ENCODE measurements around the gene SIL1.

The SIL1 gene

DNA sequence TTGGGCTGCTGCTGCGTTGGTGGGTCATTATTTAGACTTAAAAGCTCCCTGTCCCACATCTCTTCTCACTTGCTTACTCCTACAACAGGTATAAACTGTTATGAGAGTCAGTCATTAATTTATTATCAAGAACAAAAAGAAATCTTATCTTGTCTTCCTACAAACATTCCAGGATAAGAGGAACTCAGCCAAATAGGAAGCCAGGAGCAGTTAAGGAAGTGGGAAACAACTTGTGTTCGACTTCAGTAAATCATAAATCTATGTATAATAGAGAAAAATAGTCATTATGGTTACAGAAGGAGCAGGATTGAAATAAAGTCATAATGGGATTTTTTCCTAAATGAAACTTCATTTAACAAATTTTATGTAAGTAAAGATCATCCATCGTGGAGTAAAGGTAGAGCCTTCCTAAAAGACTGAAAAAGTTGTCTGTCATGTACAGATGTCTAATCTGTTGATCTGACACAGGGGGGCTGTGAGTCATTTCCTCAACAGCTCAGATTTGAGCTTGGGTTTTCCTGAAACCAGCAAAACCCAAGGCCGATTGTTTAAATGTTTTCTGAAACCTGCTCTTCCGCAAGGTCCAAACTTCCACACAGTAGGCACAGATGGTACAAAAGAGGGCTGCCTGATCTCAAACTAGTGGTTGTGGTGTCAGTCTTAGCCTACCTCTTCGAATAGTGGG is 297.7 kb downstream of the SIL1 start:
- H3K4me3 ChIP-seq (ENCODE audit: low read depth, low read length), result no peak overlapping the region
- TF ChIP-seq, protein P1, sequence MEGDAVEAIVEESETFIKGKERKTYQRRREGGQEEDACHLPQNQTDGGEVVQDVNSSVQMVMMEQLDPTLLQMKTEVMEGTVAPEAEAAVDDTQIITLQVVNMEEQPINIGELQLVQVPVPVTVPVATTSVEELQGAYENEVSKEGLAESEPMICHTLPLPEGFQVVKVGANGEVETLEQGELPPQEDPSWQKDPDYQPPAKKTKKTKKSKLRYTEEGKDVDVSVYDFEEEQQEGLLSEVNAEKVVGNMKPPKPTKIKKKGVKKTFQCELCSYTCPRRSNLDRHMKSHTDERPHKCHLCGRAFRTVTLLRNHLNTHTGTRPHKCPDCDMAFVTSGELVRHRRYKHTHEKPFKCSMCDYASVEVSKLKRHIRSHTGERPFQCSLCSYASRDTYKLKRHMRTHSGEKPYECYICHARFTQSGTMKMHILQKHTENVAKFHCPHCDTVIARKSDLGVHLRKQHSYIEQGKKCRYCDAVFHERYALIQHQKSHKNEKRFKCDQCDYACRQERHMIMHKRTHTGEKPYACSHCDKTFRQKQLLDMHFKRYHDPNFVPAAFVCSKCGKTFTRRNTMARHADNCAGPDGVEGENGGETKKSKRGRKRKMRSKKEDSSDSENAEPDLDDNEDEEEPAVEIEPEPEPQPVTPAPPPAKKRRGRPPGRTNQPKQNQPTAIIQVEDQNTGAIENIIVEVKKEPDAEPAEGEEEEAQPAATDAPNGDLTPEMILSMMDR (IDR thresholded peaks at IDR 0.05; ENCODE audit: borderline replicate concordance, insufficient read depth, low read depth, low read length), result no peak

DNA sequence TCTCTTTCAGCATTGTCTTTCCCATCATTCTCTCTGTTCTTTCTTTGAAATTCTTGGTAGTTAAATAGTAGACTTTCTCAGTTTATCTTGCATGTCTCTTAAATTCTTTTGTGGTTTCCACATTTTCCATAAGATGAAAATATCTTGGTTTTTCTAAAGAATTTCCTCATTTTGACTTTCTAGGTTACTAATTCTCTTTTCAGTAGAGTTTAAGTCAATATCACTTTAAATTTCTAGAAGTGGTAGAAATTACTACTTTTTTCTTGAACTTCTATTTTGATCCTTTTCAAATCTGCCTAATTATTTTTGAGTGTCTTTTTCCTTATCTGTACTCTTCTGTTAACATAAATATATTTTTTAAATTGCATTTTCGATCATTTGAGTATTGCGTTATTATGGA is 299.4 kb downstream of the SIL1 start:
- no peak overlapping the region for H3K4me3 ChIP-seq (ENCODE audit: low read depth, low read length)
- TF ChIP-seq, protein P1 (IDR thresholded peaks at IDR 0.05; ENCODE audit: borderline replicate concordance, insufficient read depth, low read depth, low read length), result no peak

DNA sequence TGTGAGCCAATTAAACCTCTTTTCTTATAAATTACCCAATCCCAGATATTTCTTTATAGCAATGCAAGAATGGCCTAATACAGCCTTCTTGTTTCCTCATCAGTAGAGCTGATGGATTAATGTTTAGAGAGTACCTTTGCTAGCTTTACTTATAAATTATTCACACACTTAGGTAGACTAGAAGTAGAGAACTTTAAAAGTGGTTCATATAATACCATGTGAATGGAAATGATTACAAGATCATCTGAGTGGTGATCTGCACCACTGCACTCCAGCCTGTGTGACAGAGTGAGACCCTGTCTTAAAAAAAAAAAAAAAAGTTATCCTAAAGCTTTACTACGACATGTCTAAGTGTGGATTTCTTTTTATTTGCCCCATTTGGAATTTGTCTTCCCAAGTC is 299.9 kb downstream of the SIL1 start:
- TF ChIP-seq, protein P1 (IDR thresholded peaks at IDR 0.05; ENCODE audit: borderline replicate concordance, insufficient read depth, low read depth, low read length), result no peak
- no peak overlapping the region for H3K4me3 ChIP-seq (ENCODE audit: low read depth, low read length)
